Loucy (cell line): ENCODE results near the gene SSBP4.

ENCODE experiments used
- CTCF ChIP-seq: fragments of 200-600 bp; sonication (generic); conservative IDR thresholded peaks from 2 replicates; pipeline ENCODE4 v1.5.1; 2014; ENCODE audit warnings: mild to moderate bottlenecking, antibody characterized with exemption, low read length
- EZH2phosphoT487 ChIP-seq: fragments of 200-600 bp; IDR thresholded peaks from 2 replicates; pipeline ENCODE4 v1.6.1; 2018; ENCODE audit warnings: antibody characterized with exemption, mild to moderate bottlenecking, moderate library complexity, borderline replicate concordance

GRCh38 chr19:18442941-18443340 lies 23.7 kb downstream of the SSBP4 start:
- no peak for TF ChIP-seq CTCF
- no peak for TF ChIP-seq EZH2phosphoT487
